Measurements from ENCODE around the gene NUP93.
A peak's percentile ranks its signal among the peaks of the same experiment; 100 is the strongest.

The NUP93 gene

GRCh38 chr16:56742030-56742984, 12.4 kb downstream of the NUP93 start:
- TF ChIP-seq REST (IDR thresholded peaks at IDR 0.05; ENCODE audit: insufficient read depth in 1 of 2, low read depth in 2 of 2, low read length in 2 of 2) (no peak), FOXP2 (optimal IDR thresholded peaks at IDR 0.05; ENCODE audit: borderline replicate concordance, extremely low read depth, extremely low read length, insufficient read depth) (no peak), POLR2AphosphoS5 (IDR thresholded peaks at IDR 0.05; ENCODE audit: low read depth, low read length) (no peak), TAF1 (IDR thresholded peaks at IDR 0.05; ENCODE audit: borderline replicate concordance, insufficient read depth, low read length) (no peak), SIN3A (IDR thresholded peaks at IDR 0.05; ENCODE audit: borderline replicate concordance, insufficient read depth, low read length) (no peak)

- peak; percentile 55; the same call in 1 of the 2 replicates for TF ChIP-seq SIN3A (IDR thresholded peaks at IDR 0.05; ENCODE audit: borderline replicate concordance, insufficient read depth, low read length)
- peak; percentile 49; the same call in 1 of the 2 replicates for TF ChIP-seq TAF1 (IDR thresholded peaks at IDR 0.05; ENCODE audit: borderline replicate concordance, insufficient read depth, low read length)
- peak; percentile 29 for TF ChIP-seq FOXP2 (optimal IDR thresholded peaks at IDR 0.05; ENCODE audit: borderline replicate concordance, extremely low read depth, extremely low read length, insufficient read depth)
- TF ChIP-seq POLR2AphosphoS5 (IDR thresholded peaks at IDR 0.05; ENCODE audit: low read depth, low read length): no peak
- TF ChIP-seq REST (IDR thresholded peaks at IDR 0.05; ENCODE audit: insufficient read depth in 1 of 2, low read depth in 2 of 2, low read length in 2 of 2): no peak
Measured at GRCh38 chr16:56743840-56744239, 13.9 kb downstream of the NUP93 start.

- TF ChIP-seq POLR2AphosphoS5 (IDR thresholded peaks at IDR 0.05; ENCODE audit: low read depth, low read length): no peak
- TF ChIP-seq SIN3A (IDR thresholded peaks at IDR 0.05; ENCODE audit: borderline replicate concordance, insufficient read depth, low read length): no peak
- TF ChIP-seq REST (IDR thresholded peaks at IDR 0.05; ENCODE audit: insufficient read depth in 1 of 2, low read depth in 2 of 2, low read length in 2 of 2): no peak
- TF ChIP-seq FOXP2 (optimal IDR thresholded peaks at IDR 0.05; ENCODE audit: borderline replicate concordance, extremely low read depth, extremely low read length, insufficient read depth): no peak
- TF ChIP-seq TAF1 (IDR thresholded peaks at IDR 0.05; ENCODE audit: borderline replicate concordance, insufficient read depth, low read length): no peak
Measured at GRCh38 chr16:56744996-56745640, 15.2 kb downstream of the NUP93 start.

GRCh38 chr16:56747486-56748045, 17.6 kb downstream of the NUP93 start:
- TF ChIP-seq SIN3A (IDR thresholded peaks at IDR 0.05; ENCODE audit: borderline replicate concordance, insufficient read depth, low read length): no peak
- TF ChIP-seq POLR2AphosphoS5 (IDR thresholded peaks at IDR 0.05; ENCODE audit: low read depth, low read length): no peak
- no peak for TF ChIP-seq TAF1 (IDR thresholded peaks at IDR 0.05; ENCODE audit: borderline replicate concordance, insufficient read depth, low read length)
- no peak for TF ChIP-seq REST (IDR thresholded peaks at IDR 0.05; ENCODE audit: insufficient read depth in 1 of 2, low read depth in 2 of 2, low read length in 2 of 2)
- no peak for TF ChIP-seq FOXP2 (optimal IDR thresholded peaks at IDR 0.05; ENCODE audit: borderline replicate concordance, extremely low read depth, extremely low read length, insufficient read depth)

Measured in PFSK-1 (cell line).